HG02973 (cell line): ENCODE results near the gene USHBP1.
"Not testable (repeated sequence)": the region's sequence is repeated elsewhere in the genome, so short reads cannot be mapped to it uniquely, and the experiment has no call there.

Experiments used
- ATAC-seq: cut with Tn5 transposase; IDR thresholded peaks from one replicate; pipeline ENCODE4 v1.9.1; 2021; ENCODE audit warnings: moderate library complexity; ENCODE audit not compliant: unreplicated experiment

Gene USHBP1

DNA sequence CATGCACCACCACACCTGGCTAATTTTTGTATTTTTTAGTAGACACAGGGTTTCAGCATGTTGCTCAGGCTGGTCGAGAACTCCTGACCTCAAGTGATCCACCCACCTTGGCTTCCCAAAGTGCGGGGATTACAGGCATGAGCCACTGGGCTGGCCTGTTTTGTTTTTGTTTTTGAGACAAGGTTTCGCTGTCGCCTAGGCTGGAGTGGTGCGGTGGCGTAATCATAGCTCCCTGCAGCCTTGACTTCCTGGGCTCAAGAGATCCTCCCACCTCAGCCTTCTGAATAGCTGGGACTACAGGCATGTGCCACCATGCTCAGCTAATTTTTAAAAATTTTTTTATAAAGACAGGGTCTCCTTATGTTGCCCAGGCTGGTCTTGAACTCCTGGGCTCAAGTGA lies 31.0 kb upstream of the USHBP1 start:
- ATAC-seq = not testable (repeated sequence)

- no peak for ATAC-seq
These were observed 29.7 kb upstream of the USHBP1 start for GRCh38 chr19:17294051-17294891.

DNA sequence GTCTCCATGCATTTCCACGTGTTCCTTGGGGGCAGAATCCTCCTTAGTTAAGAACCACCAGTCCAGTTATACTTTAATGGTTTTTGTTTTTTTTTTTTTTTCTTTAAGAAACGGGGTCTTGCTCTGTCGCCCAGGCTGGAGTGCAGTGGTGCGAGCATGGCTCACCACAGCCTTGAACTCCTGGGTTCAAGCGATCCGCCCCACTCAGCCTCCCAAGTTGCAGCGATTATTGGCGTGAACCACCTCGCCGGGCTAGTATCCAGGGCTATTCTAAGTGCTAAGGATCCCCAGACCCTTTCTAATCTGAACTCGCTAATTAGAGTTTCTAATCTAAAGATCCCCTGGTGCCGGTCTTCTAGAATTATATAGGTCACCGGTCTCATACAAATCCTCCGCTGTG lies 29.1 kb upstream of the USHBP1 start:
- no peak for ATAC-seq

DNA sequence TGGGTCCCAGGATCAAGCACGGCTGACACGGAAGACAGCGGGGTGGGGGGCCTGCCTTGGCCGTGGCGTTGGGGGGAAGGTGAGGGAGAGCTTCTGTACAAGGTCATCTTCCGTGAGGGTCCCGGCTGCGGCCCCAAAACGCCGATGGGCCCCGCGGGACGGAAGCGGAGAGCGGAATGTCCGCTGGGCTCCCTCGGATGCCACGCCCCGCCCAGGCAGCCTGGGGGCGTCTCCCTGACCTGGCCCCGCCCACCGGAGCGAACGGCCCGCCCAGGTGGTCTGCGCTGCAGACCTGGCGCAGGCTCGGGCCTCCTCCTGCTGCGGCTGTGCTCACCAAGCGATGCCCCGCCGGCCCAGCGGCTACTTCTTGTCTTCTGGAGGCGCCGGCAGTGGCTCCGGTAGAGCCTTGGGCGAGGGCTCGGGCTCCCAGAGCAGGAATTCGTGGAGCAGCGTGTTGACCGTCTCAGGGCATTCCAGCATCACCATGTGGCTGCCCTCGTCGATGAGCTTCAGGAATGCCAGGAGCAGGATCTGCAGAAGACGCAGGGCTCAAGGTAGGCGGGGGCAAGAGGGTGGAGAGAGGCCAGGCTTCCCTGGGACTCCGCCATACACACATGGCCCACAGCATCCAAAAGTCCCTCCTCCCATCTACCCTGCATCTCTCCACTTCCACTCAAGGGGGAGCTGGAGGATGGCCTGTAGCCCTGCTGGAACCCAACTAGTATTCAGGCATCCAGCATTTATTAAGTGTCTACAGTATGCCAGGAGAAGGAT lies 27.9 kb upstream of the USHBP1 start:
- ATAC-seq = peak; percentile 78

DNA sequence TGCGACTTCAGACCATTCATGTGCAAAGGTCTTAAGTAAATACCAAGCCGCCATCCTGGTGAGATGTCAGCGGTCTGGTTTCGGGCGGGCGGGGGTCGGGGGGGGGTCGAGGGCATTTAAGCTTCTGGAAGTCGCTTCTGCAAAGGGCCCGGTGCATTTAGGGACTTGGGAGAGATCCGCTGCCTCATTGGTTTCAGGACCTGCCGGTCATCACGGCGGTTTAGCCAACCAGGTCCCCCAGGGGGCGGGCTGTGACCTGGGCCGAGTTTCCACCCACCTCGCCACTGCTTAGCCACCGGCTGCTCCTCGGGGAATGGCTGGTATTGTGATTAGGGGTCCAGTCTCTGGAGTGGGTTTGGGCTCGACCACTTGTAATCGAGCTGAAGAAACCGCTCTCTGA lies 24.9 kb upstream of the USHBP1 start:
- no peak for ATAC-seq

GRCh38 chr19:17286752-17287151 lies 22.2 kb upstream of the USHBP1 start:
- no peak for ATAC-seq

DNA sequence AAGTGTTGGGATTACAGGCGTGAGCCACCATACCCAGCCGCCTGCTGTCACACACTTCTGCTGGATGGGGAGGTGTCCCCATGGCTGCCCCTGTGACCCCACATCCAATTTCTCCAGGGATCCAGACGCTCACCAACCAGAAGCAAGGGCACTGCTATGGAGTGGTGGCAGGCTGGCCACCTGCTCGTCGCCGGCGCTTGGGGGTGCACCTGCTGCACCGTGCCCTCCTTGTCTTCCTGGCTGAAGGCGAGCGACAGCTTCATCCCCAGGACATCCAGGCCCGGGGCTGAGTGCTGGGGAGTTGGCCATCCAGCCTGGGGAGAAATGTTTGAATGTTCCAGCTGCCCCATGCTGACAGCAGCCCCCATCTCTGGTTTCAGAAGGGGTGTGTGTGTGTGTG lies 21.7 kb upstream of the USHBP1 start:
- no peak for ATAC-seq

- ATAC-seq = no peak
These were observed 21.0 kb upstream of the USHBP1 start for GRCh38 chr19:17285415-17286135.

GRCh38 chr19:17283504-17283996 lies 19.0 kb upstream of the USHBP1 start:
- ATAC-seq = no peak

GRCh38 chr19:17282488-17283125 lies 18.1 kb upstream of the USHBP1 start:
- ATAC-seq = peak; percentile 58

- no peak for ATAC-seq
These were observed 17.1 kb upstream of the USHBP1 start, which contains the start of gene ANKLE1 for GRCh38 chr19:17281391-17282304. ANKLE1 (plus strand) TSS chr19:17281901; CDS start chr19:17281921, 20 bp downstream.

GRCh38 chr19:17279436-17279835 lies 14.9 kb upstream of the USHBP1 start:
- no peak for ATAC-seq

- ATAC-seq = no peak
These were observed 11.1 kb upstream of the USHBP1 start for GRCh38 chr19:17275441-17276175.

GRCh38 chr19:17274892-17275291 lies 10.3 kb upstream of the USHBP1 start:
- not testable (repeated sequence) for ATAC-seq

DNA sequence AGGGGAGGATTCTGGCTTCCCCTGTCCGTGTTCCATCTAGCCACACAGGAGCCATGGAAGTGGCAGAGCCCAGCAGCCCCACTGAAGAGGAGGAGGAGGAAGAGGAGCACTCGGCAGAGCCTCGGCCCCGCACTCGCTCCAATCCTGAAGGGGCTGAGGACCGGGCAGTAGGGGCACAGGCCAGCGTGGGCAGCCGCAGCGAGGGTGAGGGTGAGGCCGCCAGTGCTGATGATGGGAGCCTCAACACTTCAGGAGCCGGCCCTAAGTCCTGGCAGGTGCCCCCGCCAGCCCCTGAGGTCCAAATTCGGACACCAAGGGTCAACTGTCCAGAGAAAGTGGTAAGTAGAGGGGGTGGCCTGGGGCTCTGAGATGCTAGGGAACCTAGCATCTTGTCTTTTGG lies 4.2 kb upstream of the USHBP1 start:
- ATAC-seq = no peak

GRCh38 chr19:17266975-17267788 lies 2.6 kb upstream of the USHBP1 start, which contains the start of gene BABAM1:
BABAM1 (plus strand) TSS chr19:17267443; CDS start chr19:17268807, 1,364 bp downstream.
- peak; percentile 87 for ATAC-seq

GRCh38 chr19:17266589-17266974 lies 2.0 kb upstream of the USHBP1 start:
- peak; percentile 3 for ATAC-seq

- no peak for ATAC-seq
These were observed 1.5 kb upstream of the USHBP1 start for GRCh38 chr19:17266026-17266425.
